Measurements from ENCODE around the gene NXN.

- TF ChIP-seq CTCF (conservative IDR thresholded peaks at IDR 0.05): no peak
- TF ChIP-seq ZFX (IDR thresholded peaks at IDR 0.05): no peak
These were observed 22.2 kb upstream of the NXN start for GRCh38 chr17:1001640-1002411.

Measured in C4-2B (cell line).